WI38 (cell line): Measurements from ENCODE around the gene DHX34.

Experiments used
- H3K4me3 ChIP-seq: 2 replicates; pipeline ENCODE4 v1.5.1; 2011; ENCODE audit warnings: low read depth, mild to moderate bottlenecking, control low read depth, low read length
- CTCF ChIP-seq: IDR thresholded peaks from 2 replicates; pipeline ENCODE4 v1.5.1; 2012; ENCODE audit warnings: low read depth, mild to moderate bottlenecking, control low read depth, low read length

The DHX34 gene

GRCh38 chr19:47309608-47310007 lies 39.5 kb upstream of the DHX34 start, which contains the start of gene C5AR1:
Gene C5AR1, plus strand, starts transcription at chr19:47309861. Its CDS starts 35 bp downstream, at chr19:47309896.
- TF ChIP-seq CTCF: no peak
- H3K4me3 ChIP-seq: no peak within 1 kb of the TSS

GRCh38 chr19:47310323-47310722 lies 38.8 kb upstream of the DHX34 start:
- TF ChIP-seq CTCF: no peak
- no peak overlapping the region for H3K4me3 ChIP-seq

GRCh38 chr19:47310819-47311218 lies 38.3 kb upstream of the DHX34 start:
- no peak overlapping the region for H3K4me3 ChIP-seq
- TF ChIP-seq CTCF: no peak

- TF ChIP-seq CTCF: no peak
- no peak overlapping the region for H3K4me3 ChIP-seq
These were observed 36.6 kb upstream of the DHX34 start for GRCh38 chr19:47312366-47313006.

- TF ChIP-seq CTCF: no peak
- no peak overlapping the region for H3K4me3 ChIP-seq
These were observed 35.3 kb upstream of the DHX34 start for GRCh38 chr19:47313754-47314295.

GRCh38 chr19:47315125-47315821 lies 33.8 kb upstream of the DHX34 start:
- TF ChIP-seq CTCF: no peak
- no peak overlapping the region for H3K4me3 ChIP-seq

- TF ChIP-seq CTCF: no peak
- H3K4me3 ChIP-seq: no peak overlapping the region
These were observed 32.6 kb upstream of the DHX34 start for GRCh38 chr19:47316513-47316912.
